ENCODE measurements around the gene STPG3.
A peak's percentile ranks its signal among the peaks of the same experiment; 100 is the strongest.
"Not testable (repeated sequence)": the region's sequence is repeated elsewhere in the genome, so short reads cannot be mapped to it uniquely, and the experiment has no call there.

Gene STPG3

GRCh38 chr9:137233143-137233980, 17.7 kb upstream of the STPG3 start:
- DNase-seq (ENCODE audit: low read depth in 2 of 2) = no peak

GRCh38 chr9:137234055-137234697, 16.9 kb upstream of the STPG3 start:
- DNase-seq (ENCODE audit: low read depth in 2 of 2) = no peak

- DNase-seq (ENCODE audit: low read depth in 2 of 2) = no peak
Measured at GRCh38 chr9:137234758-137235423, 16.2 kb upstream of the STPG3 start.

GRCh38 chr9:137235424-137236237, 15.5 kb upstream of the STPG3 start:
- no peak for DNase-seq (ENCODE audit: low read depth in 2 of 2)

DNA sequence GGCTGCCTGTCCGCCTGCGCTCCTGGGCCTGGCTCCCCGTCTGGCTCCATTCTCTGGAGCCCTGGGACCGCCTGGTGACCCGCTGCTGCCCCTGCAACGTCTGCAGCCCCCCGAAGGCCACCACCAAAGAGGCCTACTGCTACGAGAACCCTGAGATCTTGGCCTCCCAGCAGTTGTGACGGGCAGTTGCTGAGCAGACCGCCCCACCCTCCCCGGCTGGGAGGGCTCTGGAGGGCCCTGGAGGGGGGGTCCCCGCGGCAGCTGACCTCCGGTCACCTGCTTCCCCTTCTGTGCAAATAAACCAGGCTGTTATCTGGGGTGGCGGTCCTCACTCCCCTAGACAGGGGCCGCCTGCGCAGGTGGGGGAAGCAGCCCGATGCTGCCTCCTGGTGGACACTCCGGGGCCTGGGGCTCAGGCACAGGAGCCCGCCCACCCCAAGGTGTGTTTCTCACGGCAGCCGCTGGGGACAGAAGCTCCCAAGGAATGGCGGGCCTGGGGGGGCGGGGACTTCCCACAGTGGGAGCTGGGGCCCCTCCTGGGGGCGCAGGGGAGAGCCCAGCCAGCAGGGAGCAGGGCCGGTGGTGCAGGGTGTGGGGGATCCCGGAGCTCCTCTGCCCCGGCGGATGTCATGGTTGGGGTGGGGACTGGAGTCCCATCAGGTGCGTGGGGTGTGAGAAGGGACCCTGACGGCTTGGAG, 14.7 kb upstream of the STPG3 start:
- DNase-seq (ENCODE audit: low read depth in 2 of 2) = peak; percentile 79 to 91

DNA sequence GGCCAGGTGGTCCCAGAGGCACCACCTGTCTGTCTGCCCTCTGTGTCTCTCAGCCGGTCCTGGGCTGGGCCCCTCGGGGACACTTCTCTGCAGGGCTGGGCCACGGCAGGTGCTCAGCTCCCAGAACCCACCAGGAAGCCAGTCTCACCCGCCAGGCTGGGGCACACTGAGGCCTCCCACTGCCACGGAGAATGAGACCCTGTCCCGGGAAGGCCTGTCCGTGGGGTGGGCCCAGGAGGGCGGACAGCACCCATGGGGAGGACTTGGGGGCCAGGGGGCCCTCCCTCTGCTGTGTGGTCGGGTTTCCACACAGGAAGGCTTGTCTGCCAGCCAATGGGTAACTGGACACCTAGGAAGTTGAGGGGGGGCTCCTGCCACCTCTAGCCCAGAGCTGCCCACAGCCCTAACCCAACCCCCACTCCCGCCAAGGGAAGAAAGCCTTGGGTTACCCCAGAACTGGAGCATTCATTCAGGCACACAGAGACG, 14.1 kb upstream of the STPG3 start:
- no peak for DNase-seq (ENCODE audit: low read depth in 2 of 2)

GRCh38 chr9:137237759-137238726, 13.0 kb upstream of the STPG3 start:
- DNase-seq (ENCODE audit: low read depth in 2 of 2) = no peak

DNA sequence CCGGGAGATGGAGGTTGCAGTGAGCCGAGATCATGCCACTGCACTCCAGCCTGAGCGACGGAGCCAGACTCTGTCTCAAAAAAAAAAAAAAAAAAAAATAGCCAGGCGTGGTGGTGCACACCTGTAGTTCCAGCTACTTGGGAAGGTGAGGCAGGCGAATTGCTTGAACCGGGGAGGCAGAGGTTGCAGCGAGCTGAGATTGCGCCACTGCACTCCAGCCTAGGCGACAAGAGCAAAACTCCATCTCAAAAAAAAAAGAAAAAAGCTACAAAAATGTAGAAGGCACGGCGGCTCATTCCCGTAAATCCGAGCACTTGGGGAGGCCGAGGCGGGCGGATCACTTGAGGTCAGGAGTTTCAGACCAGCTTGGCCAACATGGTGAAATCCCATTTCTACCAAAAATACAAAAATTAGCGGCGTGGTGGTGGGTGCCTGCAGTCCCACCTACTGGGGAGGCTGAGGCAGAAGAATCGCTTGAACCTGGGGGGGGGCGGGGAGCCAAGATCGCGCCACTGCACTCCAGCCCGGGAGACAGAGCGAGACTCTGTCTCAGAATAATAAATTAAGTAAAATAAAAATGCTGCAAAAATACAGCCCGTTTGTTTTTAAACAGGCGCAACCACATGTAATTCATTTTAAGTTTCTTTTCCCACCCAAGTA, 11.4 kb upstream of the STPG3 start:
- DNase-seq (ENCODE audit: low read depth in 2 of 2) = not testable (repeated sequence)

DNA sequence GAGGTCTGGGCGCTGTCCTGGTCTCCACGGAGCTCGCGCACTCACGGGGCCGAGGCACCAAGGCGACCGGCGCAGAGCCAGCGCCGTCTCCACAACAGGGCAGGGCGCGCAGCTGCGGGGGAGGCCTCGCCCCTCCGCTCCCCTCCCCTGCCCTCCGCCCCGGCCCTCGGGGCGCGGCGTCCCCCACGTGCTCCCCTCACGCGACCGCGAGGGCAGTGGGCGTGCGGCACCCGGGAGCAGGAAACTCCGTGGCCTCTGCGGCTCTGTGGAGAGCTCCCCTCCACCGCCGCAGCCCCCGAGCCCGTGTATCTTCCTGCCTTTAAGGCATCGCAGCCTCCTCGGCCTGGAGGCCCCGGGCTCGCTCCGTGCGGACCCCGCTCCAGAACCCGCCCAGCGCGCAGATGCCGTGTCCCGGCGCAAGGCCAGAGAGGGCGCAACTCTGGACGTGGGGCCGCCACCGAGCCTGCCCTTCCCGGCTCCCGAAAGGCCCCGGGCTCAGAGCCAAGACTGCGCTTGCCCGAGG, 10.7 kb upstream of the STPG3 start:
- peak in 1 of 2 donors; percentile 27 for DNase-seq (ENCODE audit: low read depth in 2 of 2)

DNA sequence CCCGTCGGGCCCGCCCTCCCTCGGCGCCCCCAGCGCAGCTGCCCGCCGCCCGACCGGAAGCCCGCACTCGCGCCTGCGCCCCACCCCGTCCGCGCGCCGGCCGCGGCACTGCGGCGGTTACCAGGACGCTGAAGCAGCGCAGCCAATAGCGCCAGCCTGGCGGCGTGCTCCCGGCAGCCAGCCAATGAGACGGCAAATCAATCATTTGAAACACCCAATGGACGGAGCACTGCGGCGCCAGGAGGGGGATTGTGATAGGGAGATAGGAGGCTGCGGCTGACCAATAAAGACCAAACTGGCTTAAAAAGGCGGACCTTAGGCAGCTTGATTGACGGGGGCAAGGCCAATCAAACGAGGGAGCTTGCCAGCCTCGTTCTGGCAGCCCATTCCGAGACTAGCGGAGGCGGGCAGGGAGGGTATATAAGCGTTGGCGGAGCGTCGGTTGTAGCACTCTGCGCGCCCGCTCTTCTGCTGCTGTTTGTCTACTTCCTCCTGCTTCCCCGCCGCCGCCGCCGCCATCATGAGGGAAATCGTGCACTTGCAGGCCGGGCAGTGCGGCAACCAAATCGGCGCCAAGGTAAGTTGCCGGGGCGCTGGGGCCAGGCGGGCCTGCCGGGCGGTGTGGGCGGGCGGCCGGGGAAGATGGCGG, 10.1 kb upstream of the STPG3 start, which contains the start of gene TUBB4B:
TUBB4B (plus strand) TSS at position 447 of the 649 bp plus-strand sequence; CDS start at position 521, 74 bp downstream.
- peak; percentile 88 to 97 for DNase-seq (ENCODE audit: low read depth in 2 of 2)

GRCh38 chr9:137241490-137242268, 9.4 kb upstream of the STPG3 start:
- peak; percentile 50 to 60 for DNase-seq (ENCODE audit: low read depth in 2 of 2)

DNA sequence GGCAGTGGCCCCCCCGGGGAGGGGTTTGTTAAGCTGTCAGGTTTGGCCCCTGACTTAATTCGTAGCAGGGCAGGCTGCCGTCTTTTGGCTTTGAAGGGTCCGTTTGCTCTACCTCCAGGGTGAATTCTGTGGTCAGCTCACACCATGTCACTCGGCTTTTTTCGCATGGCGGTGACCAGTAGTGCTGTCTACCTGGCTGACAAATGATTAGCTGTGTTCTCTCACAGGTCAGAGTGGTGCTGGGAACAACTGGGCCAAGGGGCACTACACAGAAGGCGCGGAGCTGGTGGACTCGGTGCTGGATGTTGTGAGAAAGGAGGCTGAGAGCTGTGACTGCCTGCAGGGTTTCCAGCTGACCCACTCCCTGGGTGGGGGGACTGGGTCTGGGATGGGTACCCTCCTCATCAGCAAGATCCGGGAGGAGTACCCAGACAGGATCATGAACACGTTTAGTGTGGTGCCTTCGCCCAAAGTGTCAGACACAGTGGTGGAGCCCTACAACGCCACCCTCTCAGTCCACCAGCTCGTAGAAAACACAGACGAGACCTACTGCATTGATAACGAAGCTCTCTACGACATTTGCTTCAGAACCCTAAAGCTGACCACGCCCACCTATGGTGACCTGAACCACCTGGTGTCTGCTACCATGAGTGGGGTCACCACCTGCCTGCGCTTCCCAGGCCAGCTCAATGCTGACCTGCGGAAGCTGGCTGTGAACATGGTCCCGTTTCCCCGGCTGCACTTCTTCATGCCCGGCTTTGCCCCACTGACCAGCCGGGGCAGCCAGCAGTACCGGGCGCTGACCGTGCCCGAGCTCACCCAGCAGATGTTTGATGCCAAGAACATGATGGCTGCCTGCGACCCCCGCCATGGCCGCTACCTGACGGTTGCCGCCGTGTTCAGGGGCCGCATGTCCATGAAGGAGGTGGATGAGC, 8.6 kb upstream of the STPG3 start:
- DNase-seq (ENCODE audit: low read depth in 2 of 2) = no peak

DNA sequence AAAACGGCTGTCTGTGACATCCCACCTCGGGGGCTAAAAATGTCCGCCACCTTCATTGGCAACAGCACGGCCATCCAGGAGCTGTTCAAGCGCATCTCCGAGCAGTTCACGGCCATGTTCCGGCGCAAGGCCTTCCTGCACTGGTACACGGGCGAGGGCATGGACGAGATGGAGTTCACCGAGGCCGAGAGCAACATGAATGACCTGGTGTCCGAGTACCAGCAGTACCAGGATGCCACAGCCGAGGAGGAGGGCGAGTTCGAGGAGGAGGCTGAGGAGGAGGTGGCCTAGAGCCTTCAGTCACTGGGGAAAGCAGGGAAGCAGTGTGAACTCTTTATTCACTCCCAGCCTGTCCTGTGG, 7.8 kb upstream of the STPG3 start:
- not testable (repeated sequence) for DNase-seq (ENCODE audit: low read depth in 2 of 2)

DNA sequence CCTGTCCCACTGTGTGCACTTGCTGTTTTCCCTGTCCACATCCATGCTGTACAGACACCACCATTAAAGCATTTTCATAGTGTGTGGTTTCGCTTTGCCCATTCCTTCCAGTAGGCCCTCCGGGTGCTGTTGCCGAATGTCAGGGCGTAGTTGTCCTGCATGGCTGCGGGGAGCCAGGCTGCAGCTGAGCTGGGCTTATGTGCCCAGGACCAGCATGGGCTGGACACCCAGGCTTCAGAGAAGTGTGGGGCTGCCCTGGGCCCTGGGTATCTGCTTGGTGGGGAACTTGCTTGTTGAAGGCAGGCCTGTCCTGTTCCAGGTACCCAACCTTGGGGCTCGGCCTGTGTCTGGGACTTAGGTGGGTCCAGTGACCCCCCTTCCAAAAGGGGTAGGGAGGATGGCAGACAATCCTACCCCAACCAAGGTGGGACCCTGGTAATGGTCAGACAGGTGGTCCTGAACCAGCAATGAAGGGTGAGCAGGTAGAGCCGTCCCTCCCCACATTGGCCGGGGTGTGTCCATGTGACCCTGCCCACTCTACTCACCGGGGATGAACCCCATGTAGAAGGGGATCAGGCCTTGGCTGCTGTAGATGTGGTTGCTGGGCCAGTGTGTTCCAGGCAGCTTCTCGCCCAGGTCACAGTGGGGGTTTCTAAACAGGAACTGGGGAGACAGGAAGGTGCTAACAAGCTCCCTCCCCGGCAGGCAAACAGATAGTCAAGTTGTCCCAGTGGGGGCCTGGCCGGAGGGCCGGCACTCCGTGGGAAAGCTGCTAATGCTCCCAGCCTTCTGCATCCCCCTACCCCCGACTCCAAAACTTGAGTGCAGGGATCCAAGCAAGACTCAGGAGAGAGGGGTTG, 7.2 kb upstream of the STPG3 start:
- DNase-seq (ENCODE audit: low read depth in 2 of 2) = no peak
